NT2/D1 (cell line): ENCODE results near the gene EEFSEC.

Source experiments
- SUZ12 ChIP-seq: IDR thresholded peaks from 2 replicates; pipeline ENCODE4 v1.6.1; 2011; ENCODE audit not compliant: insufficient read length, insufficient read depth; ENCODE audit errors: extremely low read depth
- YY1 ChIP-seq: IDR thresholded peaks from 2 replicates; pipeline ENCODE4 v1.6.1; 2011; ENCODE audit not compliant: insufficient read length, insufficient read depth
- ZNF274 ChIP-seq: IDR thresholded peaks from 2 replicates; pipeline ENCODE4 v1.6.1; 2011; ENCODE audit warnings: mild to moderate bottlenecking, low read depth, low read length

DNA sequence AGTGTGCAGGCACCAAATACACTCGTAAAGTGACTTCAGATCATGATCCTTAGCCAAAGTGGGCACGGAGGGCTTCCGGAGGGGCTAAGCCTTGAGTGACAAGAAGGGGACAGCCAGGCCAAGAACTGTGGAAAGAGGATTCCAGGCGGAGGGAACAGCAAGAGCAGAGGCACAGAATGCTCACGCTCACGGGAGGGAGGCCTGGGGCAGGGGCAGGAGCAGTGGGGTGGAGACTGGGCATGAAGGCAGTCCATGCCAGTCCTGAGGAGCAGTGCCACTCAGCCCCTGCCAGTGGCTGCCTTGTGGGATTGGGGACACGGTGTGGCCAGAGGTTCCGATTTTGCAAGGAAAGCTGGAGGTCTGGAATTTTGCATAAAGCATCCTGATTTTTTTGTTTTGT is 277.4 kb downstream of the EEFSEC start:
- TF ChIP-seq SUZ12 (no peak), ZNF274 (no peak), YY1 (no peak)
